Erythroblast (primary cell): Measurements from ENCODE around the gene SLC35A3.

Experiments used
- GATA1 ChIP-seq: IDR thresholded peaks from 2 replicates; pipeline ENCODE4 v1.6.1; 2011; ENCODE audit warnings: low read depth, mild to moderate bottlenecking, control low read depth, low read length, moderate library complexity
- POLR2A ChIP-seq: IDR thresholded peaks from 2 replicates; pipeline ENCODE4 v1.6.1; 2011; ENCODE audit warnings: mild to moderate bottlenecking, low read length

DNA sequence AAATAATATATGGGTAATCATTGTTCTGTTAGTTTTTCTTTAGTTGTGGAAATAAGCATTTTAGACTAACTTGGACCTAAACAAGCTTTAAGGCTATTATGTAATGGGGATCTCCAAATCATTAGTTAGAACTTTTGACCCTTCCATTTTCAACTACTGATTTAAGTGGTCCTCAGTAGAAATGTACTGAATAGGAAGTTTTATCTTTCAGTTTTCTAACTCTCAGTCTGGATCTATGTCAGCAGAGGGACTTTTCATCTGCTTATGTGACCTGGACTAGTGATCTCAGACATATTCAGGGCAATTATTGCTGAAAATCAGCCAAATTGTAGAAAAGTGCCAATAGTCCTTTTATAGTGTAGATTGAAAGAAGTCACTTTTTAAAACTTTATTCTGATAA is 106.9 kb downstream of the SLC35A3 start:
- no peak for TF ChIP-seq POLR2A
- TF ChIP-seq GATA1: no peak
